Stimulated activated CD8-positive, alpha-beta memory T cell treated with anti-CD3 and anti-CD28 coated beads, Interleukin-15, amount 100 ng/mL, for 24 hours (primary cell): ENCODE measurements around the gene MRPL32.
"Not testable (repeated sequence)": the region's sequence is repeated elsewhere in the genome, so short reads cannot be mapped to it uniquely, and the experiment has no call there.

ENCODE experiments used
- DNase-seq: peaks from one replicate; pipeline ENCODE4 v3.0.0-alpha.2; 2020; ENCODE audit warnings: low read depth

The MRPL32 gene

GRCh38 chr7:42931834-42932651 is at the start of gene MRPL32, which contains the start of gene PSMA2:
Gene MRPL32 (plus strand): TSS chr7:42932376. CDS start chr7:42932387, 11 bp downstream.
Gene PSMA2 (minus strand): TSS chr7:42932174. CDS start chr7:42932158, 16 bp downstream.
- peak; percentile 71 for DNase-seq

- no peak for DNase-seq
These were observed 48.2 kb upstream of the MRPL32 start for GRCh38 chr7:42883950-42884349.

GRCh38 chr7:42885183-42885582 is 47.0 kb upstream of the MRPL32 start:
- DNase-seq: not testable (repeated sequence)

GRCh38 chr7:42886129-42886528 is 46.0 kb upstream of the MRPL32 start:
- DNase-seq: no peak

GRCh38 chr7:42886893-42887505 is 45.2 kb upstream of the MRPL32 start:
- no peak for DNase-seq

GRCh38 chr7:42893346-42894240 is 38.6 kb upstream of the MRPL32 start:
- DNase-seq: no peak

GRCh38 chr7:42900842-42901241 is 31.3 kb upstream of the MRPL32 start:
- no peak for DNase-seq

- no peak for DNase-seq
These were observed 29.8 kb upstream of the MRPL32 start for GRCh38 chr7:42902331-42902730.

GRCh38 chr7:42906181-42906580 is 26.0 kb upstream of the MRPL32 start:
- no peak for DNase-seq

GRCh38 chr7:42907316-42907715 is 24.9 kb upstream of the MRPL32 start:
- DNase-seq: no peak

GRCh38 chr7:42910306-42910705 is 21.9 kb upstream of the MRPL32 start:
- DNase-seq: no peak

- DNase-seq: peak; percentile 81
These were observed 20.4 kb upstream of the MRPL32 start, which contains the start of gene C7orf25 for GRCh38 chr7:42911454-42912447. Gene C7orf25 (minus strand): TSS chr7:42912070. CDS start chr7:42910900, 1,170 bp downstream.

GRCh38 chr7:42913591-42913990 is 18.6 kb upstream of the MRPL32 start:
- DNase-seq: no peak

- DNase-seq: no peak
These were observed 18.2 kb upstream of the MRPL32 start for GRCh38 chr7:42914009-42914408.

GRCh38 chr7:42914421-42915045 is 17.6 kb upstream of the MRPL32 start:
- DNase-seq: no peak

GRCh38 chr7:42915356-42915755 is 16.8 kb upstream of the MRPL32 start:
- no peak for DNase-seq

- no peak for DNase-seq
These were observed 10.0 kb upstream of the MRPL32 start for GRCh38 chr7:42922017-42922753.

GRCh38 chr7:42924223-42924838 is 7.8 kb upstream of the MRPL32 start:
- DNase-seq: no peak

GRCh38 chr7:42925630-42926029 is 6.5 kb upstream of the MRPL32 start:
- no peak for DNase-seq
